Occipital lobe (tissue), 2 donors: ENCODE measurements around the gene STK11. TPM values are rescaled to one million over a fixed set of nuclear protein-coding genes. Genes with fewer than 3 reads are reported as not detected.

Experiments
- DNase-seq: peaks from one replicate; lab custom pipeline; 2025; lab: John Stamatoyannopoulos, UW
- total RNA-seq: library from RNA; depleted of rRNA; stranded (reverse); fragments of >200 nt; gene quantifications from one replicate; pipeline ENCODE4 v1.2.3, GENCODE V29; 2014

STK11 gene
- total RNA-seq, 1 donor from 2014 or later: 49.0 TPM

- DNase-seq: no peak
Measured at GRCh38 chr19:1259876-1260748, 54.5 kb downstream of the STK11 start.

DNA sequence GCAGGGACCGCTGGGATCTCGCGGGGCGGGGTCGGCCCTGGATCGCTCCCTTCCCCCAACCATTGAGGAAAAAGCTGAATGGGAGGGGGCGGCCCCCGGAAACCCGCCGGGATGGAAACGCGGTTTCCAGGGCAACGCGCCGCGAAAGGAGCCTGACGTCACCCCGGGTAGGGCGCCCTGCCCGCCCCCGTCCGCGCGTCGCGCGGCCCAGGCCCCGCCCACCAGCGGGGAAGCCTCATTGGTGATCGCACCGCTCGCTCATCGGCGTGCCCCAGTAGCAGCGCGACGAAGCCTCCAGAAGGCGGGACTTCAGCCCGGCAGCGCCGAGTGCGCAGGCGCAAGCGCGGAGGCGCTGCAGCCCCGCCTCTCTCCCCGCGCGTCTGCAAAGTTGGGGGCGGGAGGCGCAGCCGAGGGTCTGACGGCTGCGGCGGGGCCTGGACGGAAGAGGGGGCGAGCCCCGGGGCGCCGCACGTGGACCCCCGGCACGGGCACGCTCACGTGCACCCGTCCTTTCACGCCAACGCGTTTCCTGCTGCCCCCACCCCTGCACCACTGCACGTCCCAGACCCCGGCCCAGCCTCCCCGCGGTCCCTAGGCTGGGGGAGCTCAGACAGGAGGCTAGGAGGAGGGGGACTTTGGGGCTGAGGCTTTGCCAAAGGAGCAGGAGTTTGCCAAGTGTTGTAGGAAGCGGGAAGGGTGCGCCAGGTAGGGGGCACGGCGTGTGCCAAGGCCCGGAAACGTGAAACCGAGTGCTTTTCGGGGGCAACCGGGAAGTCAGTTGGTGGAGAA lies 55.4 kb downstream of the STK11 start:
- peak; percentile 88 for DNase-seq

- DNase-seq: no peak
Measured at GRCh38 chr19:1261538-1261797, 55.9 kb downstream of the STK11 start.

DNA sequence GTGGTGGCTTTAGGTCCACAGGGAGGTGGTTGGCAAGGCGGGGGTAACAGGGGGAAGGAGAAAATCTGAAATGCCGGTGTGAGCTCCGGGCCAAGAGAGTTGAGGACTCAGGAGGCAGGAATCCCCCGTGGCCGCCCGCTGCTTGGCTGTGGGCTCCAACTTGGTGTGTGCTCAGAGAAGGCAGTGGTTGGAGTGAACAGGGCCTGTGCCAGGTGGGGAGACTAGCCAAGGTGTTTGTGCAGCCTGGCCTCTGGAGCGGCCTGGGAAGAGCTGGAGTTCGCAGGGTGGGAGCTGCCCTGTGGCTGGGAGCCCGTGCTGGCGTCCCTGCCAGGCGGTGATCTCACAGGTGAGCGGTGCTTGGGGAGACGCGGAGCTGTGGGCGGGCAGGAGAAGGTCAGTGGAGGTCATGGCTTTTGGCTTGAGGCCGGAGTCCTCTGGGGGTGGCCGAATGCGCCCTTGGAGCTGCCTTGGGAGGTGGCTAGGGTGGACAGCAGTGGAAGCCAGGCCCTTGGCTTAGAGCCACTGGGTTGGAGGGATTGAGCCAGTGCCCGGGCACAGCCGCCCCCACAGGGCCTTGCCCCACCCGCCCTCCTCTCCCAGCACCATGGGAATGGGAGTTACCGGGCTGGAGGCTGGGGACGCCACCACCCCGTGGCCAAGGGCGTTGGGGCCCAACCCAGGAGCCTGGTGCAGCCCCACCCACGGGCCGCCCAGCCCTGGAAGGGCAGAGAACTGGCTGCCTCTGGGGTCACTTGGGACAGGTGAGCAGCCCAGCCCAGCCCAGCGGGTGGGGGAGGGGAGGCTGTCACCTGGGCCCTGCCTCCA lies 56.4 kb downstream of the STK11 start:
- DNase-seq: no peak

- DNase-seq: no peak
Measured at GRCh38 chr19:1262623-1263123, 57.1 kb downstream of the STK11 start.

DNA sequence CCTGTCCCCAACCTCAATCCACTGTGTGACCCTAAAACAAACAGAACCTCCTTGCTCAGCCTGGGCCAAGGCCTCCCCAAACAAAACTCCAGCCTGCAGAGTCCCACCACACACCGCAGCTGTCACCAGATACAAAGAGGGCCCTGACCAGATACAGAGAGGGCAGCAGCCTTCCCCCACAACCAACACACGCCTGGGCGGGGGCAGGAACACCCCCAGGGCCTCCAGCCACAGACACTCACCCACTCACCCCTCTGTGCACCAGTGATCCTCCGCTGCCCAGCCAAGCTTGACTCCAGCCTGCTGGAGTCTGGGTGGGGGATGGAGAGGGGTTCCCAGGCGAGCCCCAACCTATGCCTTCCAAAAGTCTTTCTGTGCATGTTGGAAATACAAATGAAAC lies 57.6 kb downstream of the STK11 start:
- no peak for DNase-seq

DNA sequence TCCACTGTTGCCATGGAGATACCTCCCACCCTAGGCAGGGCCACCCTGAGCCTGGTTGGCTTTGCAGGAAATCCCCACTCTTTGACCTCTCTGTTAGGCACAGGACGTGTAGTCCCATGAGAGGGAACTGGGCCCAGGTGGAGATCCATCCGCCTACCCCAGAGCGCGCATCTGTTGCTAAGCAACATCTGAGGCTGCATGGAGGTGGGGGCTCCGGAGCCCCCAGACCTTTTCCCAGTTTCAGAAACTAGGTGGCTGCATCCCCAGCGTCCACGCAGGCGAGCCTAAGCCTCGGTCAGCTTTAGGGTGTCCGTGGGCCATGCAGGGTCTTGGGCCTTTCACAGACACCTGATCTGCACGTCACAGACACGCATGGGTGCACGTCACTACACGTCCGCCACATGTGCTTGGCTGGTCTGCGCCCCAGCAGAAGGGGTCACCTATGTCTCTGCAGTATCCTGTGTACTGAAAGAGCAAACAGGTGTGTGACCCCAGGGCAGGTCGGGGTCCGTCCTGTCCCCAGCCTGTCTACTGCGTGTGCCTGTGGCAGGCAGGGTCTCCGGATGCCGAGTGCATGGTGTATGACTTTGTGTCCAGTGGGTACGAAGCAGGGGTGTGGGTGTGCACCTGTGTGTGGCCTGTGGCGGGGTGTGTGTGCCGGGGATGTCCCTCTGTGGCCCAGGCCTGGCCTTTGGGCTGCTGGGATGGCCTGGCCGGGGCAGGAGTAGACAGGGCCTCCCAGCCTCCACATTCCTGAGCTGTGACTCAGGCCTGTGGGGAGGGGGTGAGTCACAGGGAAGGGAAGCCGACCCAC lies 59.4 kb downstream of the STK11 start:
- DNase-seq: no peak

- DNase-seq: no peak
Measured at GRCh38 chr19:1265615-1266128, 60.1 kb downstream of the STK11 start.

- DNase-seq: peak; percentile 64
Measured at GRCh38 chr19:1266129-1266915, 60.7 kb downstream of the STK11 start.

- DNase-seq: peak; percentile 45
Measured at GRCh38 chr19:1266916-1267476, 61.4 kb downstream of the STK11 start.

DNA sequence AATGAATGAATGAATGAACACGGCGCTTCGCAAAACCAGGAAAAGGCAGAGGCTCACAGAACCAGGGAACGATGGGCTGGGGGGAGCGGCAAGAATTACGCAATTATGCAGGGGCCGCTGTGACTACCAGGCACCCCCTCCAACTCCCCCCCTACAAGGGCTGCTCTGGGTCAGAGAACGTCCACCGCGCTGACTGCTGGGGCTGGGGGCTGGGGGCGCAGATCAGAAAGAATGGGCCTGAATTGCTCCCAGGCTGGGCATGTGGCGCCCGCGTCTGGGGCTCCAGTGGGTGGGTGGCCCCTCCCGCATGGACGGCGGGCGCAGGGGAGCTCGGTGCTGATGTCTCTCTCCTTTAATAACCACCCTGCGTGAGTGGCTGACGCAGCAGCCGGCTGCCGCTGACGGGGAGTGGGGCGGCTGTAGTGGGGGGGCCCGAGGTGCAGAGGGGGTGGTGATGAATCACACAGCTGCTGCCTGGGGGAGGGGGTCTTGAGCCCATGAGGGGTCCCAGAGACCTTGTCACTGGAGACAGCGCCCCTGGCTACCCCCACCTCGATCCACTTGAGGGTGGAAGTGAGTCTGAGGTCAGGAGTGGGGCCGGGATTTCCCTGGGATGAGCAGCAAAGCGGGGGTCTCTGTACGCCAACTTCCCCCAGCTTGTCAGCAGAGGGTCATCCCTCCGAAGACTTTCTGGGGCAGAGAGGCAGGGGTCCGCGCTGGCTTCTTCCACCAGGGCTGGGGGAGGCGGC lies 62.1 kb downstream of the STK11 start:
- DNase-seq: no peak

DNA sequence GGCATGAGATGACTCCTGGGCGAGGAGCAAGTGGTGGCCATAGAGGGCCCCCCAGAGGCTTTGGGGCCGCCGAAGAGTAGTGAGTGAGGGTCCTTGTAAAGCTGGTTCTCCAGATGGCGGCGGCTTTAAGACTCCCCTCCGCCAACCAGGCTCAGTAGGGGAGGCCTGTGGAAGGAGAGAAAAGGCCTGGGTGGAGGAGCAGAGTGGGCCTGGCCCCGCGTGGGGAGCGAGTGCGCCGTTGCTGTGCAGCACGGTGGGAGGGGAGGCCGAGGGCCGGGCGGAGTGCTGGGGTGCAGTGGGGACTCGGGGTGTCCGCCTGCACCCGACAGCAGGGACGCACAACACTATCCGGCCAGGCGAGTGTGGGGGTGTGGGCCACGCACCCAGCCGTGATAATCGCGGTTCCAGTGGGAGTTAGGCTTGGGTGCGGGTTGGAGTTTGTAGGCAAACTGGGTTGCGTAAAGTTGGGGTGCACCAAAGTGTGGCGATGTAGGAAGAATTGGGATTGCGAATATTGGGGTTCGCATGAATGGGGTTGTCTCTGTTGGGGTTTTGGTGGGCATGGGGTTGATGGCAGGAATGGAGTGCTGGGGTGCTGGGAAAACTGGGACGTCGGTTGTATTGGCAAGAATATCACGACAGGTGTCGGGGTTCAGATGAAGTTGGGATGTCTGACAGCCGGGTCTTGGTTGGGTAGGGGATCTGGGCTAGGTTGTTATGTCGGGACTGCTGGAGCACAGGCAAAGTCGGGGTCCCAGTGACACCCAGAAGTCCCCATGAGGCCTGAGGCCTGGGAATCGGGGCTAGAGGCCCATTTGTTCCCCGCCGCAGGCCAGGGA lies 62.9 kb downstream of the STK11 start:
- DNase-seq: no peak

GRCh38 chr19:1269065-1269477 lies 63.5 kb downstream of the STK11 start, which contains the start of gene CIRBP:
TSS of gene CIRBP (plus strand) at chr19:1269332. CDS start at chr19:1270934, 1,602 bp downstream.
- DNase-seq: peak; percentile 99

GRCh38 chr19:1269478-1270212 lies 64.1 kb downstream of the STK11 start:
- peak; percentile 81 for DNase-seq

- no peak for DNase-seq
Measured at GRCh38 chr19:1270213-1270853, 64.8 kb downstream of the STK11 start.

DNA sequence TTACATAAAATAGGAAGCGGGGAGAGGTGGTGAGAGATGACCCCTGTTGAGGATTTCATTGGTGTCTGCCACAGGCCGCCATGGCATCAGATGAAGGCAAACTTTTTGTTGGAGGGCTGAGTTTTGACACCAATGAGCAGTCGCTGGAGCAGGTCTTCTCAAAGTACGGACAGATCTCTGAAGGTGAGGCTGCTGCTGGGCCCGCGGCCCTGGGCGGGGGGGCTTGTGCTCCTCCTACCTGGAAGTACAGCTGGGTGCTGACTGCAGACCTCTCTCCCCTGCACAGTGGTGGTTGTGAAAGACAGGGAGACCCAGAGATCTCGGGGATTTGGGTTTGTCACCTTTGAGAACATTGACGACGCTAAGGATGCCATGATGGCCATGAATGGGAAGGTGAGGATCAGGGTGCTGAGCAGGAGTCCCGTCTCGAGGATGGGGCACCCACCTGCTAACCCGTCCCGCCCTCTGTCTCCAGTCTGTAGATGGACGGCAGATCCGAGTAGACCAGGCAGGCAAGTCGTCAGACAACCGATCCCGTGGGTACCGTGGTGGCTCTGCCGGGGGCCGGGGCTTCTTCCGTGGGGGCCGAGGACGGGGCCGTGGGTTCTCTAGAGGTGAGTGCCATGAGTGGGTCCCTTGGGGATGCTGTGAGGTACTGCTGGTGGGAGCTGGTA lies 65.4 kb downstream of the STK11 start:
- DNase-seq: no peak
